WTC11 (cell line): ENCODE results near the gene ETNK2.

Source experiments
- ATF2 ChIP-seq: sonication (generic); formaldehyde crosslinking; IDR thresholded peaks from 2 replicates; pipeline ENCODE4 v1.8.1; 2022; ENCODE audit warnings: low read depth, missing genetic modification reagents, borderline replicate concordance
- CTCF ChIP-seq: fragments of 200-600 bp; IDR thresholded peaks from 2 replicates; pipeline ENCODE4 v1.8.0; 2022; ENCODE audit warnings: antibody characterized with exemption
- E2F4 ChIP-seq: sonication (generic); formaldehyde crosslinking; IDR thresholded peaks from 2 replicates; pipeline ENCODE4 v1.8.1; 2022; ENCODE audit warnings: low read depth, mild to moderate bottlenecking, moderate library complexity, missing genetic modification reagents, borderline replicate concordance
- FOXJ3 ChIP-seq: sonication (generic); formaldehyde crosslinking; IDR thresholded peaks from 2 replicates; pipeline ENCODE4 v1.9.0; 2021; ENCODE audit warnings: missing genetic modification reagents, mild to moderate bottlenecking, borderline replicate concordance
- HMGA2 ChIP-seq: fragments of 250-450 bp; sonication (Bioruptor Pico); IDR thresholded peaks from 2 replicates; pipeline ENCODE4 v1.4.0; 2021; ENCODE audit warnings: mild to moderate bottlenecking, moderate library complexity
- JUN ChIP-seq: sonication (generic); formaldehyde crosslinking; IDR thresholded peaks from 2 replicates; pipeline ENCODE4 v1.8.0; 2023; ENCODE audit warnings: mild to moderate bottlenecking, missing genetic modification reagents
- NR1H2 ChIP-seq: sonication (generic); formaldehyde crosslinking; IDR thresholded peaks from 2 replicates; pipeline ENCODE4 v1.9.0; 2021; ENCODE audit warnings: mild to moderate bottlenecking, moderate library complexity, missing genetic modification reagents
- RORB ChIP-seq: fragments of 250-450 bp; sonication (Bioruptor Pico); IDR thresholded peaks from 2 replicates; pipeline ENCODE4 v1.9.0; 2021; ENCODE audit warnings: mild to moderate bottlenecking
- ZNF232 ChIP-seq: sonication (generic); formaldehyde crosslinking; IDR thresholded peaks from 2 replicates; pipeline ENCODE4 v1.8.0; 2022; ENCODE audit warnings: mild to moderate bottlenecking, missing genetic modification reagents
- ZNF263 ChIP-seq: sonication (generic); formaldehyde crosslinking; IDR thresholded peaks from 2 replicates; pipeline ENCODE4 v1.8.1; 2022; ENCODE audit warnings: low read depth, mild to moderate bottlenecking, moderate library complexity, missing genetic modification reagents

GRCh38 chr1:204085876-204086275, 66.0 kb downstream of the ETNK2 start:
- TF ChIP-seq CTCF (no peak), ZNF263 (CRISPR knock-in tag) (no peak), FOXJ3 (CRISPR knock-in tag) (no peak), E2F4 (CRISPR knock-in tag) (no peak), JUN (CRISPR knock-in tag) (no peak), RORB (CRISPR knock-in tag) (no peak), HMGA2 (CRISPR knock-in tag) (no peak), NR1H2 (no peak), ZNF232 (CRISPR knock-in tag) (no peak), ATF2 (CRISPR knock-in tag) (no peak)
